Measurements from ENCODE around the gene IBTK. TPM values are rescaled to one million over a fixed set of nuclear protein-coding genes. Genes with fewer than 3 reads are reported as not detected.

The IBTK gene
- total and polyA plus RNA-seq, 4 experiments from 2014 or later, result 16.4 to 29.5 (median 23.9) TPM

Other genes with a start within 250 kb of the IBTK start
- under 1 TPM; 0.79 to 1.00 TPM for gene TPBG, start 116.1 kb upstream of the IBTK start, total RNA-seq
- gene TPBG, start 116.1 kb upstream of the IBTK start, polyA plus RNA-seq, result 1 to 10 TPM; 1.6 to 1.7 TPM